OCI-LY7 (cell line): Measurements from ENCODE around the gene AKAP7. TPM values are rescaled to one million over a fixed set of nuclear protein-coding genes. Genes with fewer than 3 reads are reported as not detected.
A peak's percentile ranks its signal among the peaks of the same experiment; 100 is the strongest.
"Not testable (repeated sequence)": the region's sequence is repeated elsewhere in the genome, so short reads cannot be mapped to it uniquely, and the experiment has no call there.

Experiments used
- Bru-seq: library from RNA; stranded (reverse); fragments of 400-500 nt; gene quantifications from one replicate; lab custom pipeline; 2021; lab: Mats Ljungman, UMichigan
- BruChase-seq, 2 experiments: library from RNA; stranded (reverse); fragments of 400-500 nt; gene quantifications; one replicate each; lab custom pipeline; 2021; lab: Mats Ljungman, UMichigan
- BruUV-seq: library from RNA; stranded (reverse); fragments of 400-500 nt; replicated peaks from 2 replicates; lab custom pipeline; 2021; lab: Mats Ljungman, UMichigan
- CTCF ChIA-PET: fragments of 300-600 bp; sonication (Branson Sonifier 250); formaldehyde crosslinking; loops from one replicate; lab custom pipeline; 2022; ENCODE audit warnings: antibody characterized with exemption; ENCODE audit not compliant: unreplicated experiment; lab: Charles Lee
- POLR2A ChIA-PET: fragments of 300-600 bp; sonication (Branson Sonifier 250); formaldehyde crosslinking; loops from one replicate; lab custom pipeline; 2022; ENCODE audit warnings: antibody characterized with exemption; lab: Charles Lee
- DNase-seq: peaks from one replicate; pipeline ENCODE4 v3.0.0-alpha.2; 2015; ENCODE audit warnings: low spot score
- H2AFZ ChIP-seq: fragments of 200-600 bp; sonication (generic), shearing (Covaris generic); 2 replicates; pipeline ENCODE4 v1.6.1; 2014; ENCODE audit warnings: mild to moderate bottlenecking, antibody characterized with exemption, low read length, moderate library complexity
- H3K27ac ChIP-seq: fragments of 200-600 bp; sonication (generic); 2 replicates; pipeline ENCODE4 v1.5.1; 2014; ENCODE audit warnings: mixed run types, low read depth, mild to moderate bottlenecking, moderate library complexity, low read length, inconsistent platforms; ENCODE audit not compliant: poor library complexity, severe bottlenecking
- H3K36me3 ChIP-seq: fragments of 200-600 bp; sonication (generic); 2 replicates; pipeline ENCODE4 v1.6.1; 2014; ENCODE audit warnings: mild to moderate bottlenecking, antibody characterized with exemption, low read length, moderate library complexity, mixed read lengths; ENCODE audit not compliant: insufficient read depth
- H3K4me1 ChIP-seq: fragments of 200-600 bp; sonication (generic); 2 replicates; pipeline ENCODE4 v1.5.1; 2014; ENCODE audit warnings: mild to moderate bottlenecking, low read length; ENCODE audit not compliant: insufficient read depth, poor library complexity, severe bottlenecking
- H3K4me2 ChIP-seq: fragments of 200-600 bp; sonication (generic); 2 replicates; pipeline ENCODE4 v1.6.1; 2014; ENCODE audit warnings: mild to moderate bottlenecking, low read length
- H3K4me3 ChIP-seq: fragments of 200-600 bp; sonication (generic); 2 replicates; pipeline ENCODE4 v1.5.1; 2014; ENCODE audit warnings: mild to moderate bottlenecking, low read depth, low read length; ENCODE audit not compliant: poor library complexity, severe bottlenecking
- H3K79me2 ChIP-seq: fragments of 200-600 bp; sonication (generic); 2 replicates; pipeline ENCODE4 v1.6.1; 2016; ENCODE audit warnings: low read depth, mild to moderate bottlenecking, low read length, moderate library complexity, mixed read lengths; ENCODE audit not compliant: insufficient read depth
- H3K9me2 ChIP-seq: fragments of 200-600 bp; sonication (generic); 2 replicates; pipeline ENCODE4 v1.6.1; 2016; ENCODE audit warnings: mild to moderate bottlenecking, low read length, mixed read lengths; ENCODE audit not compliant: insufficient read depth
- H3K9me3 ChIP-seq: fragments of 200-600 bp; sonication (generic); 2 replicates; pipeline ENCODE4 v1.6.1; 2014; ENCODE audit warnings: mild to moderate bottlenecking, mixed run types, low read length, mixed read lengths
- H4K20me1 ChIP-seq: fragments of 200-600 bp; sonication (generic); 2 replicates; pipeline ENCODE4 v1.6.1; 2014; ENCODE audit warnings: mild to moderate bottlenecking, antibody characterized with exemption, low read length, moderate library complexity, mixed read lengths; ENCODE audit not compliant: insufficient read depth
- CTCF ChIP-seq: fragments of 200-600 bp; sonication (generic); conservative IDR thresholded peaks from 2 replicates; pipeline ENCODE4 v1.5.1; 2014; ENCODE audit warnings: mild to moderate bottlenecking, antibody characterized with exemption, low read length, moderate library complexity, mixed read lengths
- EZH2phosphoT487 ChIP-seq: fragments of 200-600 bp; sonication (generic); IDR thresholded peaks from 2 replicates; pipeline ENCODE4 v1.6.1; 2018; ENCODE audit warnings: low read depth, borderline replicate concordance, mild to moderate bottlenecking, mixed run types, antibody characterized with exemption, low read length, moderate library complexity, mixed read lengths
- intact Hi-C: fragments of 100-400 bp; cut with micrococcal nuclease; formaldehyde crosslinking; loops from one replicate; pipeline ENCODE4 v1.10.0; 2022; ENCODE audit not compliant: unreplicated experiment
- long read RNA-seq: library from polyadenylated mRNA; stranded (forward); transcript quantifications from one replicate; pipeline ENCODE4 v2.0.0, GENCODE V29; 2022
- total RNA-seq, 2 experiments: library from RNA; depleted of rRNA in 1 of 2; stranded (reverse); fragments of >200 nt in 1 of 2; shearing (Covaris generic) in 1 of 2; gene quantifications; 2 replicates each; pipeline ENCODE4 v1.2.3, GENCODE V29; 2014 to 2022

The AKAP7 gene
- total RNA-seq (2014; rRNA removed; shearing (Covaris generic)) (3.8 and 5.6 TPM in 2 replicates), total RNA-seq (2022) (6.9 and 11.0 TPM in 2 replicates), Bru-seq, nascent RNA (percentile 57 among the genes with signal in this experiment), BruChase-seq, experiment 1, labeled RNA remaining after a 6-hour chase (percentile 46 among the genes with signal in this experiment), BruChase-seq, experiment 2, labeled RNA remaining after a 2-hour chase (percentile 46 among the genes with signal in this experiment)
- long read RNA-seq, partial matches to known transcripts, result 1 of 37 reads
- long read RNA-seq, other reads (novel, unspliced or antisense), result 30 of 37 reads

DNA sequence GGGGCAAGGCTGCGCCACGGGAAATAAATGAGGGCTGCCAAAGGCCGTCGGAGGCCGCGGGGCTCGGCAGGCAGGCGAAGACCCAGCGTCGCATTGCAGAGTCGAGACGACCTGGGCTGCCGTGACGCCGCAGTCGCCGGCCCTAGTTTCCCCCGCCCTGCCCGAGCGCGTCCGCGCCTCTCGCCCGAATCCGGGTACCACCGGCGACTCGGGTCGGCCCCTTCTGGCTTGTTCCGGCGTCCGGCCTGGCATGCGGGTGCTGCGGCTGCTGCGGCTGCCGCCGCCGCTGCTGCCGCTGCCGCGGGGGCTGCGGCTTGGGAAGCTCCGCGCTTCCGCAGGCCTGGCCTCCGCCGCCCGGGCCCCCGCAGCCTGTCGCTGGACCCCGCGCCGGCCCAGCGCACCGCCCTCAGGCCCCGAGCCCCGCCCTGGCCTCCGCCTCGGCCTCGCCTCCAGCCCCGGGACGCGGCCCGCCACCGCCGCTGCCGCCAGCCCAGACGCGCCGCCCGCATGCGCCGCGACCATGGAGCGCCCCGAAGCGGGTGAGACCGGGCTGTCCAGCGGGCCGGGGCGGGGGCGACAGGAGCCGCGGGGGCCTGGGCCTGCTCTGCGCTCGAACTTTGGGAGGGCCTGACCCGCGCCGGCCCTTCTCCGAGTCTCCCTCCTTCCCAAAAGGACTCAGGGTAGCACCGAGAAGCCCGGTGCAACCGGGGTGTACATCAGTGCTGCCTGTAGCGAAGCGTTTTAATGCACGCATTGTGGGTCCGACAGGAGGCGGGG lies at the start of gene AKAP7:
TSS of gene AKAP7 (plus strand) at position 224 of the 777 bp plus-strand sequence. CDS start at position 521, 297 bp downstream.
- CTCF ChIA-PET, result no interaction called here

DNA sequence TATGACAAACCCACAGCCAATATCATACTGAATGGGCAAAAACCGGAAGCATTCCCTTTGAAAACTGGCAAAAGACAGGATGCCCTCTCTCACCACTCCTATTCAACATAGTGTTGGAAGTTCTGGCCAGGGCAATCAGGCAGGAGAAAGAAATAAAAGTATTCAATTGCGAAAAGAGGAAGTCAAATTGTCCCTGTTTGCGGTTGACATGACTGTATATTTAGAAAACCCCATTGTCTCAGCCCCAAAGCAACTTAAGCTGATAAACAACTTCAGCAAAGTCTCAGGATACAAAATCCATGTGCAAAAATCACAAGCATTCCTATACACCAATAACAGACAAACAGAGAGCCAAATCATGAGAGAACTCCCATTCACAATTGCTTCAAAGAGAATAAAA lies 44.9 kb upstream of the AKAP7 start:
- H3K4me2 ChIP-seq, H3K27ac ChIP-seq, H3K4me1 ChIP-seq, H3K4me3 ChIP-seq, H3K9me2 ChIP-seq, intact Hi-C loops, H3K9me3 ChIP-seq, H3K36me3 ChIP-seq, BruUV-seq, H4K20me1 ChIP-seq, CTCF ChIA-PET, H3K79me2 ChIP-seq, H2AFZ ChIP-seq, DNase-seq: not testable (repeated sequence)
- POLR2A ChIA-PET, result interaction anchor here (0.6 kb wide), 1 partner anchor 26 kb away, joined by 4 read pairs; no protein-coding TSS in a partner anchor

More for the DNA sequence above, at the start of gene AKAP7:
- no peaks in the 10 kb centered on the region for H4K20me1 ChIP-seq
- POLR2A ChIA-PET, result no interaction called here
- intact Hi-C loops, result no loop called here
- H2AFZ ChIP-seq, result peak within 1 kb of the TSS; percentile 93
- H3K9me2 ChIP-seq, result no peaks in the 10 kb centered on the region
- no TSS peak for BruUV-seq
- no peaks in the 10 kb centered on the region for H3K9me3 ChIP-seq
- peak within 1 kb of the TSS; percentile 34 for H3K27ac ChIP-seq
- peaks cover 14% of the 10 kb centered on the region for H3K4me1 ChIP-seq
- peak; percentile 71 for DNase-seq
- peak within 1 kb of the TSS; percentile 66 for H3K4me3 ChIP-seq
- no peak for TF ChIP-seq EZH2phosphoT487
- TF ChIP-seq CTCF, result no peak
- H3K79me2 ChIP-seq, result no peaks in the 10 kb centered on the region
- no peaks in the 10 kb centered on the region for H3K36me3 ChIP-seq
- peak within 1 kb of the TSS; percentile 78 for H3K4me2 ChIP-seq

- intact Hi-C loops, DNase-seq, BruUV-seq, H3K4me1 ChIP-seq, H3K4me3 ChIP-seq, H3K79me2 ChIP-seq, H3K9me2 ChIP-seq, H3K4me2 ChIP-seq, H4K20me1 ChIP-seq, H3K36me3 ChIP-seq, CTCF ChIA-PET, H3K27ac ChIP-seq, H3K9me3 ChIP-seq, H2AFZ ChIP-seq: not testable (repeated sequence)
- POLR2A ChIA-PET, result interaction anchor here (0.6 kb wide), 1 partner anchor 48 kb away, joined by 3 read pairs; no protein-coding TSS in a partner anchor
Measured at GRCh38 chr6:131091944-131092343, 43.3 kb upstream of the AKAP7 start.
